GM12891 (cell line): ENCODE results near the gene PITRM1.

Experiments used
- DNase-seq: peaks from one replicate; pipeline ENCODE4 v3.0.0; 2011; ENCODE audit warnings: low spot score; ENCODE audit not compliant: insufficient read length
- FAIRE-seq: peaks from 2 replicates; lab custom pipeline; 2011; peaks lifted over from hg19 to GRCh38; lab: Jason Lieb, UNC
- PAX5 ChIP-seq: IDR thresholded peaks from 2 replicates; pipeline ENCODE4 v1.6.1; 2011; ENCODE audit warnings: low read length, moderate library complexity, mild to moderate bottlenecking; ENCODE audit not compliant: insufficient read depth, severe bottlenecking
- POLR2A ChIP-seq: IDR thresholded peaks from 2 replicates; pipeline ENCODE4 v1.6.1; 2011; ENCODE audit warnings: low read depth, low read length, control low read depth
- POLR2AphosphoS5 ChIP-seq: IDR thresholded peaks from 2 replicates; pipeline ENCODE4 v1.6.1; 2011; ENCODE audit warnings: low read depth, low read length, control low read depth
- POU2F2 ChIP-seq: IDR thresholded peaks from 2 replicates; pipeline ENCODE4 v1.6.1; 2011; ENCODE audit warnings: low read depth, mild to moderate bottlenecking, control low read depth, low read length, moderate library complexity
- SPI1 ChIP-seq: IDR thresholded peaks from 2 replicates; pipeline ENCODE4 v1.6.1; 2011; ENCODE audit warnings: low read depth, low read length, control low read depth
- TAF1 ChIP-seq: IDR thresholded peaks from 2 replicates; pipeline ENCODE4 v1.6.1; 2011; ENCODE audit warnings: low read depth, low read length, control low read depth

PITRM1 gene

DNA sequence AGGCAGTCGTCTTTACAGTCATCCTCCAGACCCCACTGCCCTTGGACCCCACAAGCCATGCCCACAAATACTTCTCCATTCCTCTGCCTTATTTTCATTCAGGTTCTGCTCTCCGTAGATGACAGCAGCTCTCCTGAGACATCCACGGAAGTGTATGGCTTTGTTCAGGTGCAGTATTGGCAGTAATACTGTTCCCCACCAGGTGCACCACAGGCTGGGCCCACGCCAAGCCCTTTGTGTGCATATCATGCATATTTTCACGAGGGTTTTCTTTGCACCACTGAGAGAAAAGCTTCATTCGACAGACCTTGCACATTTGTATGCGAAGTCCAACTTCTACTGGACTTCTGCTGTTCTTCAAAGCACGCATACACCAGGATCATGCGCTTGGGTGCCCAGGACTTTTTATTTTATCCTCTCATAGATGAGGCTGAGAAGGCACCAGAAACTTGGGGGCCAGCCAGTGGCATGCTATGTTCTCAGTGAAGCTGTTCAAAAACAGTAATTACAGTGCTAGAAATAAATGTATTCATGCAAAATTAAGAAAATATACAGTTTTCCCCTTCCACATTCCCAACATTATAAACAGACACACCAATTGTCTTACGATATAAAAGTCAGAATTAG is 37.8 kb upstream of the PITRM1 start:
- DNase-seq (no peak), FAIRE-seq (no peak)
- TF ChIP-seq POLR2AphosphoS5, result no peak
- TF ChIP-seq PAX5, result no peak
- TF ChIP-seq SPI1, result no peak
- no peak for TF ChIP-seq TAF1
- no peak for TF ChIP-seq POLR2A
- no peak for TF ChIP-seq POU2F2

DNA sequence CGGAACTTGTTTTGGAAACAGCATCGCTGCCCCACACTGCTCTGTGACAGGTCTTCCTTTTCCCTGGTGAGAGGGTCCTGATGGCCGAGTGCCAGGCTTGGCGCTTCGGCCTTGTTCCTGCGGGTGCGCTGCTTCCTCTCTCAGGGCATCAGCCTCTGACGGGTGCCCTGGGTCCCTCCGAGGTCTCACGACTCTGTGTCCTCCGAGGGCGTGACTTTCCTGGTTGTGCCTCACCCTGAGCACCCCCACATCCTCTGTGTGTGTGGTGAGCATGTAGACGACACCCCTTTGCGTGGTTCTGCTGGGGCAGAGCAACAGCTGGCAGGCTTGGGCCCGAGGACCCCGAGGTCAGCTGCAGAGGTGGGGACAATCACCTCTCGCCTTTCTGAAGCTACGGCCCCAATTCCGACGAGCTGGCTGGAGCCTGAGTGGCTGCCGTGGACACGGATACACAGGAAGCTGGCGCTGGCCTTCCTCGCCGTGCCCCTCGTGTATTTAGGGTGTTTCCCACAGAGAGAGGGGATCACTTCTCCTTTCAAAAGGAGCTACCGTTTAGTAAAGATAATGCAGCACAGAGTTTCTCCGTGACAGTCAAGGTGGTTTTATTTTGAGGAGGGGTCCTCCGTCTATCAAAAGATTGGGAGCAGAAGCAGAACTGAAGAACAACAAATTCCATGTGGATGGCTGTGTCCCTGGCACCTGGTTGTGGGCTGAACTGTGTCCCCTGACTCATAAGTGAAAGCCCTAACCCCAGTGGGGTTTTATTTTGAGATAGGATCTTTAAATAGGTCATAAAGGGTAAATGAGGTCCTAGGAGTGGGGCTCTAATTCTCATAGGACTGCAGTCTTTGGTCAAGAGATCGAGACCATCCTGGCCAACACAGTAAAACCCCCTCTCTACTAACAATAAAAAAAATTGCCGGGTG is 36.2 kb upstream of the PITRM1 start:
- FAIRE-seq (no peak), DNase-seq (no peak)
- no peak for TF ChIP-seq POLR2AphosphoS5
- TF ChIP-seq PAX5, result no peak
- TF ChIP-seq SPI1, result peak; percentile 28; the same call in 1 of the 2 replicates
- TF ChIP-seq POU2F2, result no peak
- TF ChIP-seq POLR2A, result no peak
- TF ChIP-seq TAF1, result no peak

DNA sequence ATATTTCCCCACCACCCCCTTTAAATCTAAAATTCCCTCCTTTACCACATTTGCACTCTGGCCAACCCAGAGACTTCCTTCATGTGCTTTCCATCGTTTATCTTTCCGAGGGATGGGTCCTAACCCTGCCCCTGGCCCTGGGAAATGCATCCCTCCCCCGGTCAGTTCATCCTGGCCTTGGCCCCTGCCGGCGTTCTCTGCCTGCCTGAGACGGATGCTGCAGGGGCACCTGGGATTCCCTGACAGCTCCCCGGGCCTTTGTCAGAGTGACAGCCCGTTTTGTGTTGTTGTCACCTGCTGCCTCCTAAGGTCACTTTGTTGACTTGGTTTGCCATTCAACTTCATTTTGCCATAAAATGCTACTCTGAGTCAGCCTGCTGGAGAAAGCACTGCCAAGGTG is 34.8 kb upstream of the PITRM1 start:
- FAIRE-seq, result no peak
- DNase-seq, result no peak
- TF ChIP-seq POU2F2 (no peak), TAF1 (no peak), PAX5 (no peak), POLR2AphosphoS5 (no peak), SPI1 (no peak), POLR2A (no peak)

DNA sequence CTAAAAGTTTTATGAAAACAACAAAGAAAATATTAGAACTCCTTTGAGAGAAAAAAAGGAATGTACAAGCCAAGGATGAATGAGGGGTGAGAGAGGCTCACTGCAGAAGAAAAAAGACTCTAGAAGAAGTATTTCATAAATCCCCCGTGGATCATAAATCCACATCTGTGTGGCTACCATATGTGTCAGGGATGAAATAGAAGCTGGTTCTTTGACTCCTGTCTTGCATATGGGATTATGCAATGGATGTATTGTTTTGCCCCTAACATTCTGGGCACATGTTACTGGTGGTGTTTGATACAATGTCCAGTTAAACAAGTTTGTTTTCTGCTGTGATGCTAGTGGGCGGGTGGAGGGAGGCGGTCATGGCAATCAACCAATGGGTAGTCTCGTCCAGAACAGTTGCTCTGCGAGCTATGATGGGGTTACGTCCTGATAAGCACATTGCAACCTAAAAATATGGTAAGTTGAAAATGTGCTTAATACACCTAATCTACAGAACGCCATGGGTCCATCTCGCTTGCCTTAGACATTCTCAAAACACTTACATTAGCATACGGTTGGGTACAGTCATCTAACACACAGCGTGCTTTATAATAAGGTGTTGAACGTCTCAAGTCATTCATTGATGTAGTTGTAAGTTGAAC is 34.1 kb upstream of the PITRM1 start:
- FAIRE-seq (no peak), DNase-seq (no peak)

DNA sequence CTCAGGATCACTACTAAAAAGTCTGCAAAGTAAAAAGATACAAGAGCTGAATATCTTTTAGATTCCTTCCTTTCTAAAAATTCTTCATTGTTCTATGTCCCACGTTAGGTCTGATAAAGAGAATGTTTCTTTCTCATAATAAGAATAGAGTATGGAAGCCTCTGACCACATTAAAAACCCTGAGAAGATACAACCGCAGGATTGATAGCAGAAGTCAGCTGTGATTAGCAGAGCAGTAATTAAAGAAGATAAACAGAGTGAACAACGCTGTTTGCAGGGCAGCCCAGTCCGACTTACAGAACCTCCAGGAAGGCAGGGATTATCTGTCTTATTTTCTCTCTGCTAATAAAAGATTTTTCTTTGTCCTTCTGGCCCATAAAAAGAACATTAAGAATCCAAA is 31.4 kb upstream of the PITRM1 start:
- DNase-seq (no peak), FAIRE-seq (no peak)
- TF ChIP-seq POLR2A (no peak), SPI1 (no peak), PAX5 (no peak), TAF1 (no peak), POU2F2 (no peak), POLR2AphosphoS5 (no peak)

More for the DNA sequence above, 34.1 kb upstream of the PITRM1 start:
- TF ChIP-seq SPI1 (no peak), PAX5 (no peak), POLR2A (no peak), POLR2AphosphoS5 (no peak), POU2F2 (no peak), TAF1 (no peak)

DNA sequence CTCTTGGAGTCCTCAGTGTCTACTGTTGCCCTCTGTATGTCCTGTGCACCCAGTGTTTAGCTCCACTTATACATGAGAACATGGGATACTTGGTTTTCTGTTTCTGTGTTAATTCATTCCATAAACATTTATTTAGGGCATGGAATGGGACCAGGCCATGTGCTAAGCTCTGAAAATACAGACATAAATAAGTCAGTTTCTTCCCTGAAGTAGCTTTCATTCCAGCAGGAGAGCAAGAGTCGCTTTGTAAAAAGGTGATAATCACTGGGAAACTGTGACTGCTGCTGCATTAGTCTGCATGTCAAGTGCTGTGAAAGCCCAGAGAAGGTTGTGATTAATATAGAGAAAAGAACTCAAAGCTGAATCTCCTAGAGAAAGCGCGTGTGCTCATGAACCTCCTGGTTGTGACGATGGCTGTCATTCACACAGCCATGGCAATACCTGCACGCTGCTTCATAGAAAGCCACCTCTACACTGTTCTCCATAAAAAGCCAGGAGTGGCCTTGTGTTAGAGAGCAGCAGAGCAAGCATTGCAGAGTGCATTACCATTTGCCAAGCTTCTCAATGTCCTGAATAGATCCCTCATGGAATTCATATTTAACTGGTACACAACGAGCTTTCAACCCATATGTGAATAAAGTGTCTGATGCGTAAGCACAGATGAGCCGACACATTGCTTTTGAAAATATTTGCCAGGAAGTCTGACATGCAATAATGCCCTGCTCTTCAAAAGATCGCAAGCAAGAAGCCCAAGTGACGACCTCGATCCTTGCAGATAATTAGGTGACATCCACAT is 30.6 kb upstream of the PITRM1 start:
- DNase-seq (no peak), FAIRE-seq (no peak)
- TF ChIP-seq PAX5 (no peak), TAF1 (no peak), POU2F2 (no peak), POLR2A (no peak), SPI1 (no peak), POLR2AphosphoS5 (no peak)

DNA sequence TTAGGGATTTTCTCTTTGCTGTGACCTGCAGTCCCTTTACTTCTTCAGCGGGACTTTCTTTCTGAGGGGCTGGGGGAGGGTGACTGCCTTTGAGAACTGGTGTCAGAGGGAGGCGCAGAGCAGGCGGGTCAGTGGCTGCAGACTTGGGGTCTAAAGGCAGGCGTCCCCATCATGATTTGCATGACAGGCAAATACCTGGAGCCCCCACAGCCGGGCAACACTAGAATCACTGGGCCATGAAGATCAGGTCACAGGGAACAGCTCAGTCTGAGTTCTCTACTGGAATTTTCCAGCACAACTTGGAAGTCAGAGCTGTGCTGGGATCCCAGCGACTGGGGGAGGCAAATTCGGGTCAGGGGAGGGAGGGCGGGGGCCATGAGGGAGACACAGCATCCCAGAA is 29.2 kb upstream of the PITRM1 start:
- DNase-seq, result no peak
- FAIRE-seq, result no peak
- TF ChIP-seq PAX5, result no peak
- no peak for TF ChIP-seq POLR2AphosphoS5
- no peak for TF ChIP-seq POU2F2
- TF ChIP-seq POLR2A, result no peak
- TF ChIP-seq TAF1, result no peak
- TF ChIP-seq SPI1, result no peak

DNA sequence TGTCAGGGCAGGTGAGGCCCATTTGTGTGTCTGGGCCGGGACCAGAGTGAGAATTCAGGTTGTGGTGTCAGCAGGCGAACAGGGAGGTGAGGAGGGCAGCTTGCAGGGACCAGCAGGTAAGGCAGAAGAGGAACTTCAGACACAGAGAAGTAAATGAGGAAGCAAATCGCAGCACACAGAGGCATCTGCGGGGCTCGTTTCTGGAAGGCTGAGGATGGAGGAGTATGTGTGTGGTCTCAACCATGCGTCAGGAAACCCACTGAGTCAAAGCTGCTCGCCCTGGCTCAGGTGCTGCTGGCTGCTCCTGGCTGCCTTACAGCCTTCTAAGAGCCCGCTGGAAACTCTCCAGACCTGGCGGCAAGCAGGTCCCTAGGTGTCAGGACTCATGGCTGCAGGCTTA is 26.9 kb upstream of the PITRM1 start:
- DNase-seq (no peak), FAIRE-seq (no peak)
- TF ChIP-seq POLR2A (no peak), SPI1 (no peak), TAF1 (no peak), POLR2AphosphoS5 (no peak), PAX5 (no peak), POU2F2 (no peak)
